Upper lobe of left lung (tissue), 6 donors: ENCODE measurements around the gene OLIG1. TPM values are rescaled to one million over a fixed set of nuclear protein-coding genes. Genes with fewer than 3 reads are reported as not detected.

Experiments used
- ATAC-seq, 2 donors: fragments of 200-7000 bp; cut with Tn5 transposase; one replicate each; pipeline ENCODE4 v1.9.1; 2022; ENCODE audit warnings: mild to moderate bottlenecking in 2 of 2, moderate library complexity in 2 of 2; ENCODE audit not compliant: low FRiP score in 2 of 2
- DNase-seq, 2 donors: peaks; one replicate each; pipeline ENCODE4 v3.0.0-alpha.2; 2019 to 2020
- H3K27ac ChIP-seq, 4 donors: fragments of 200-600 bp; sonication (generic); one replicate each; pipeline ENCODE4 v1.5.1; 2016 to 2019
- H3K27me3 ChIP-seq, 4 donors: fragments of 200-600 bp; sonication (generic); one replicate each; pipeline ENCODE4 v1.5.1; 2017 to 2019
- H3K36me3 ChIP-seq, 4 donors: fragments of 200-600 bp; sonication (generic); one replicate each; pipeline ENCODE4 v1.5.1; 2016 to 2019
- H3K4me1 ChIP-seq, 4 donors: fragments of 200-600 bp; sonication (generic); one replicate each; pipeline ENCODE4 v1.5.1; 2018 to 2019
- H3K4me3 ChIP-seq, 4 donors: fragments of 200-600 bp; sonication (generic); one replicate each; pipeline ENCODE4 v1.5.1; 2017 to 2019; ENCODE audit warnings: mild to moderate bottlenecking in 2 of 4, moderate library complexity in 1 of 4
- H3K9me3 ChIP-seq, 4 donors: fragments of 200-600 bp; sonication (generic); one replicate each; pipeline ENCODE4 v1.5.1; 2018 to 2019
- CTCF ChIP-seq, 6 experiments: fragments of 450-650 bp in 4 of 6; fragments of 200-600 bp in 2 of 6; sonication (generic) in 2 of 6; IDR thresholded peaks; one replicate each; pipeline ENCODE4 v1.5.1; 2016 to 2019; ENCODE audit warnings: antibody characterized with exemption in 6 of 6
- EP300 ChIP-seq, 4 donors: sonication (generic); formaldehyde crosslinking; IDR thresholded peaks; one replicate each; pipeline ENCODE4 v1.5.1; 2017; ENCODE audit warnings: antibody characterized with exemption in 4 of 4, control low read depth in 2 of 4
- POLR2A ChIP-seq, 4 donors: fragments of 450-650 bp; IDR thresholded peaks; one replicate each; pipeline ENCODE4 v1.5.1; 2016 to 2017; ENCODE audit warnings: antibody characterized with exemption in 4 of 4, mild to moderate bottlenecking in 2 of 4
- POLR2AphosphoS5 ChIP-seq, 2 donors: sonication (generic); formaldehyde crosslinking; IDR thresholded peaks; one replicate each; pipeline ENCODE4 v1.5.1; 2017; ENCODE audit warnings: antibody characterized with exemption in 2 of 2
- WGBS, 2 donors: methylation state at CpG; one replicate each; pipeline ENCODE4 v1.1.5; 2017 to 2018; 5-methylcytosine and 5-hydroxymethylcytosine counted together
- total RNA-seq, 6 donors: library from RNA; depleted of rRNA in 4 of 6; stranded (reverse); fragments of >200 nt in 4 of 6; gene quantifications; one replicate each; pipeline versions ENCODE4 v1.1.0 to v1.2.1, GENCODE V29; 2016 to 2021
- donor health status: DM: no; HTN: no; CAD: no; lungs with moderate emphysema.
- donor health status: DM: no; HTN: yes; CAD: no; lungs with severe emphysema.

Gene OLIG1
- total RNA-seq, 6 donors from 2014 or later: 0.54 to 3.2 (median 2.0) TPM; not detected in 1

GRCh38 chr21:33039536-33039935 lies 30.4 kb upstream of the OLIG1 start:
- Histone ChIP-seq H3K4me3 (no peak overlapping the region), H3K4me1 (peaks cover 0 to 4% (median 2%) of the 10 kb centered on the region in 4 donors), H3K27me3 (no peaks in the 10 kb centered on the region), H3K27ac (no peak overlapping the region), H3K9me3 (no peaks in the 10 kb centered on the region), H3K36me3 (no peaks in the 10 kb centered on the region)
- no peak for DNase-seq
- WGBS, 2 donors: 54 to 82% methylated on average over 7 of the region's 7 CpGs
- TF ChIP-seq POLR2A (IDR thresholded peaks at IDR 0.05): no peak
- TF ChIP-seq POLR2AphosphoS5 (IDR thresholded peaks at IDR 0.05): no peak
- TF ChIP-seq CTCF (IDR thresholded peaks at IDR 0.05): no peak
- no peak for TF ChIP-seq EP300 (IDR thresholded peaks at IDR 0.05)
- ATAC-seq: no peak

GRCh38 chr21:33040215-33040614 lies 29.7 kb upstream of the OLIG1 start:
- Histone ChIP-seq H3K9me3 (no peaks in the 10 kb centered on the region), H3K27ac (no peak overlapping the region), H3K4me1 (peaks cover 0 to 4% (median 2%) of the 10 kb centered on the region in 4 donors), H3K36me3 (no peaks in the 10 kb centered on the region), H3K27me3 (no peaks in the 10 kb centered on the region), H3K4me3 (no peak overlapping the region)
- DNase-seq: no peak
- no peak for ATAC-seq
- no peak for TF ChIP-seq POLR2AphosphoS5 (IDR thresholded peaks at IDR 0.05)
- TF ChIP-seq POLR2A (IDR thresholded peaks at IDR 0.05): no peak
- TF ChIP-seq EP300 (IDR thresholded peaks at IDR 0.05): no peak
- no peak for TF ChIP-seq CTCF (IDR thresholded peaks at IDR 0.05)
- WGBS, 2 donors: 94 to 96% methylated on average over 3 of the region's 3 CpGs

- no peaks in the 10 kb centered on the region for H3K4me1 ChIP-seq
- no peaks in the 10 kb centered on the region for H3K9me3 ChIP-seq
- H3K27ac ChIP-seq: no peak overlapping the region
- no peaks in the 10 kb centered on the region for H3K36me3 ChIP-seq
- WGBS, 2 donors: 51 to 72% methylated on average over 2 of the region's 2 CpGs
- ATAC-seq (no peak), DNase-seq (no peak)
- TF ChIP-seq EP300 (IDR thresholded peaks at IDR 0.05) (no peak), POLR2A (IDR thresholded peaks at IDR 0.05) (no peak), CTCF (IDR thresholded peaks at IDR 0.05) (no peak), POLR2AphosphoS5 (IDR thresholded peaks at IDR 0.05) (no peak)
- H3K27me3 ChIP-seq: no peaks in the 10 kb centered on the region
- H3K4me3 ChIP-seq: no peak overlapping the region
Observed at GRCh38 chr21:33041981-33042380, 28.0 kb upstream of the OLIG1 start.

GRCh38 chr21:33042812-33043211 lies 27.1 kb upstream of the OLIG1 start:
- H3K27ac ChIP-seq: no peak overlapping the region
- H3K4me1 ChIP-seq: no peaks in the 10 kb centered on the region
- no peak for ATAC-seq
- no peak overlapping the region for H3K4me3 ChIP-seq
- WGBS, 2 donors: 40 to 42% methylated on average over 4 of the region's 4 CpGs
- no peak for DNase-seq
- TF ChIP-seq POLR2AphosphoS5 (IDR thresholded peaks at IDR 0.05) (no peak), POLR2A (IDR thresholded peaks at IDR 0.05) (no peak), EP300 (IDR thresholded peaks at IDR 0.05) (no peak), CTCF (IDR thresholded peaks at IDR 0.05) (no peak)
- H3K36me3 ChIP-seq: no peaks in the 10 kb centered on the region
- no peaks in the 10 kb centered on the region for H3K9me3 ChIP-seq
- no peaks in the 10 kb centered on the region for H3K27me3 ChIP-seq

- DNase-seq (no peak), ATAC-seq (no peak)
- WGBS, 2 donors: 74 to 75% methylated on average over 8 of the region's 8 CpGs
- Histone ChIP-seq H3K4me3 (no peak overlapping the region), H3K27me3 (no peaks in the 10 kb centered on the region), H3K36me3 (no peaks in the 10 kb centered on the region), H3K4me1 (no peaks in the 10 kb centered on the region), H3K27ac (no peak overlapping the region), H3K9me3 (no peaks in the 10 kb centered on the region)
- no peak for TF ChIP-seq CTCF (IDR thresholded peaks at IDR 0.05)
- TF ChIP-seq EP300 (IDR thresholded peaks at IDR 0.05): no peak
- no peak for TF ChIP-seq POLR2A (IDR thresholded peaks at IDR 0.05)
- no peak for TF ChIP-seq POLR2AphosphoS5 (IDR thresholded peaks at IDR 0.05)
Observed at GRCh38 chr21:33046455-33046854, 23.5 kb upstream of the OLIG1 start.
